Suprapubic skin (tissue), 3 donors: ENCODE measurements around the gene IGF2R.

Experiments
- EP300 ChIP-seq: sonication (generic); formaldehyde crosslinking; IDR thresholded peaks from one replicate; pipeline ENCODE4 v1.6.1; 2017; ENCODE audit warnings: antibody characterized with exemption
- POLR2A ChIP-seq, 2 donors: fragments of 450-650 bp; IDR thresholded peaks; one replicate each; pipeline ENCODE4 v1.6.1; 2017; ENCODE audit warnings: antibody characterized with exemption in 2 of 2, mild to moderate bottlenecking in 2 of 2, moderate library complexity in 2 of 2
- TF ChIP-seq, protein P1 (sequence below), 2 donors: fragments of 200-600 bp in 1 of 2; fragments of 450-650 bp in 1 of 2; sonication (generic) in 1 of 2; IDR thresholded peaks; one replicate each; pipeline ENCODE4 v1.5.1; 2016 to 2019; ENCODE audit warnings: antibody characterized with exemption in 2 of 2, mild to moderate bottlenecking in 1 of 2, moderate library complexity in 1 of 2

DNA sequence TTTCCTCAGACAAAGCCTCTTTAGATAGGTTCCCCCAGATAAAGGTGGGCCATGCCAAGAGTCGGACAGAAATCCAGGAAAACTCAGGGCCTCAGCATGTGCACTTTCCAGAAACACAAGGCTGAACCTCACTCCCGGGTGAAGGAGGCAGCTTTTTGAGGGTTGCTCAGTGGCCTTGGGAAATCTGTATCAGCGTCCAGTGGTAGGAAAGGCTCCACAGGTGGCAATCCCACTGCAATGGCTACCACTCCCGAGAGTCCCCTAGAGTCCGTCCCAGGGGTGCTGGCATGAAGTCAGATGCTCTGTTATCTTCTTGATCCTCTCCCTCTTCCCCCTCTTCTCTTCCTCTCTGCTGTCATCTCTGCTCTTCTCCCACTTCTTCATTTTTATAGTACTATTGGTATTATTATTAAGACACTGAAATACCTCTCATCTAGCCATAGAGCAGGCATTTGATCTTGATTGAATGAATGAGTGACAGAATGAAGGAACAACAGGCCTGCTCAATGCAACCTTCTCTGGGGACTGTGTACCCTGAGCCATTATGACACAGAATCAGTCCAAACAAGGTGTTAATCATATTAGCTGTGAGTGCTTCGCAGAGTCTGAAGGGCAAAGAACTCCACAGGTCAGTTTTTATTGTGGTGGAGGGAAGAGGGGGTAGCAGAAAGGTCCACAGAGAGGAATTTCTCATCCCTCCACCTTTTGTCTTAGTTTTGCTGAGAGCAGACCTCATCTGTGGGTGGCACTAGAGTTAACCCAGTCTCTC lies 166.1 kb downstream of the IGF2R start:
- TF ChIP-seq POLR2A (IDR thresholded peaks at IDR 0.05) (no peak), EP300 (no peak)
- TF ChIP-seq, protein P1, sequence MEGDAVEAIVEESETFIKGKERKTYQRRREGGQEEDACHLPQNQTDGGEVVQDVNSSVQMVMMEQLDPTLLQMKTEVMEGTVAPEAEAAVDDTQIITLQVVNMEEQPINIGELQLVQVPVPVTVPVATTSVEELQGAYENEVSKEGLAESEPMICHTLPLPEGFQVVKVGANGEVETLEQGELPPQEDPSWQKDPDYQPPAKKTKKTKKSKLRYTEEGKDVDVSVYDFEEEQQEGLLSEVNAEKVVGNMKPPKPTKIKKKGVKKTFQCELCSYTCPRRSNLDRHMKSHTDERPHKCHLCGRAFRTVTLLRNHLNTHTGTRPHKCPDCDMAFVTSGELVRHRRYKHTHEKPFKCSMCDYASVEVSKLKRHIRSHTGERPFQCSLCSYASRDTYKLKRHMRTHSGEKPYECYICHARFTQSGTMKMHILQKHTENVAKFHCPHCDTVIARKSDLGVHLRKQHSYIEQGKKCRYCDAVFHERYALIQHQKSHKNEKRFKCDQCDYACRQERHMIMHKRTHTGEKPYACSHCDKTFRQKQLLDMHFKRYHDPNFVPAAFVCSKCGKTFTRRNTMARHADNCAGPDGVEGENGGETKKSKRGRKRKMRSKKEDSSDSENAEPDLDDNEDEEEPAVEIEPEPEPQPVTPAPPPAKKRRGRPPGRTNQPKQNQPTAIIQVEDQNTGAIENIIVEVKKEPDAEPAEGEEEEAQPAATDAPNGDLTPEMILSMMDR (IDR thresholded peaks at IDR 0.05) = no peak
